ENCODE measurements around the gene FRMD3.

The FRMD3 gene

DNA sequence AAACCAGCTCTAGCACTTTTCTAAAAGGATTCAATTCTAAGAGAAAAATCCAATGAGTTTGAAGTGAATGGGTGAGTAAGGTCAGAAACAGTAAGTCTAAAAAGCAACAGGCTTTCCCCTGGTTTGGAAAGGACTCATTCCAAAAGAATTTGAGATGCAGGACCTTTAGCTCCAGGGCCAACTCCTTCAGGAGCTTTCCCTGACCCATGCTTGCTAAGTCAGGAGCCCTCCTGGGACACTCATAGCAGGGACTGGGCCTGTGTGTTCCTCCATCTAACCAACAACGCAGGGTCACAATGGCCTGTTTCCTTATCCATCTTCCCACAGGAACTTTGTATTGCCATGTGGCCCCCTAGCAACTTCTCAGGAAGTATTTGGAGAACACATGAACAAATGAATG, 198.8 kb downstream of the FRMD3 start:
- H3K27me3 ChIP-seq (replicated peaks; ENCODE audit: control insufficient read depth, insufficient read depth, low read length), result no peaks in the 10 kb centered on the region
- DNase-seq (ENCODE audit: extremely low read depth, insufficient read length), result no peak
- no peak overlapping the region for H3K4me3 ChIP-seq (replicated peaks; ENCODE audit: low read depth, low read length)
- TF ChIP-seq, protein P1, sequence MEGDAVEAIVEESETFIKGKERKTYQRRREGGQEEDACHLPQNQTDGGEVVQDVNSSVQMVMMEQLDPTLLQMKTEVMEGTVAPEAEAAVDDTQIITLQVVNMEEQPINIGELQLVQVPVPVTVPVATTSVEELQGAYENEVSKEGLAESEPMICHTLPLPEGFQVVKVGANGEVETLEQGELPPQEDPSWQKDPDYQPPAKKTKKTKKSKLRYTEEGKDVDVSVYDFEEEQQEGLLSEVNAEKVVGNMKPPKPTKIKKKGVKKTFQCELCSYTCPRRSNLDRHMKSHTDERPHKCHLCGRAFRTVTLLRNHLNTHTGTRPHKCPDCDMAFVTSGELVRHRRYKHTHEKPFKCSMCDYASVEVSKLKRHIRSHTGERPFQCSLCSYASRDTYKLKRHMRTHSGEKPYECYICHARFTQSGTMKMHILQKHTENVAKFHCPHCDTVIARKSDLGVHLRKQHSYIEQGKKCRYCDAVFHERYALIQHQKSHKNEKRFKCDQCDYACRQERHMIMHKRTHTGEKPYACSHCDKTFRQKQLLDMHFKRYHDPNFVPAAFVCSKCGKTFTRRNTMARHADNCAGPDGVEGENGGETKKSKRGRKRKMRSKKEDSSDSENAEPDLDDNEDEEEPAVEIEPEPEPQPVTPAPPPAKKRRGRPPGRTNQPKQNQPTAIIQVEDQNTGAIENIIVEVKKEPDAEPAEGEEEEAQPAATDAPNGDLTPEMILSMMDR (IDR thresholded peaks at IDR 0.05; ENCODE audit: insufficient read depth, low read length, poor library complexity, severe bottlenecking), result no peak
- H3K36me3 ChIP-seq (ENCODE audit: control insufficient read depth, insufficient read depth, low read length), result no peaks in the 10 kb centered on the region

DNA sequence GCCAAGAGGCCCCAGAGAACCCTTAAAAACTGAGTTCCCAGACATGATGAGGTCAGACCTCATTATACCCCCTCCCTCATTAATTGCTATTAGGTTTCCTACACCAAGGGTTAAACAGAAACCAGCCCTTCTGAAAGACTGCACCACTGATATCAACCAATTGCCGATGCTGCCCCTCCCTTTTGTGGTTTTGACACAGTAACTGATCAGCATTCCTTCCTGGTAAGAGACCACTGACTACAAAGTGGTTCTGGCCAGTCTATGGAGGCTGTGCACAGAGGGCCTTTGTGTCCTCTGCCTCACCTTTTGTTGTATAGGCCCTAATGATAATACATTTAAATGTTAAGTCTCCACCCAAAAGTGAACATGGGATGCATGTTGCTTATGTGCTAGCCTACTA, 201.5 kb downstream of the FRMD3 start:
- Histone ChIP-seq H3K36me3 (ENCODE audit: control insufficient read depth, insufficient read depth, low read length) (no peaks in the 10 kb centered on the region), H3K27me3 (replicated peaks; ENCODE audit: control insufficient read depth, insufficient read depth, low read length) (no peaks in the 10 kb centered on the region; the same call in 1 of the 2 replicates), H3K4me3 (replicated peaks; ENCODE audit: low read depth, low read length) (no peak overlapping the region)
- TF ChIP-seq, protein P1 (IDR thresholded peaks at IDR 0.05; ENCODE audit: insufficient read depth, low read length, poor library complexity, severe bottlenecking), result no peak
- DNase-seq (ENCODE audit: extremely low read depth, insufficient read length), result no peak

DNA sequence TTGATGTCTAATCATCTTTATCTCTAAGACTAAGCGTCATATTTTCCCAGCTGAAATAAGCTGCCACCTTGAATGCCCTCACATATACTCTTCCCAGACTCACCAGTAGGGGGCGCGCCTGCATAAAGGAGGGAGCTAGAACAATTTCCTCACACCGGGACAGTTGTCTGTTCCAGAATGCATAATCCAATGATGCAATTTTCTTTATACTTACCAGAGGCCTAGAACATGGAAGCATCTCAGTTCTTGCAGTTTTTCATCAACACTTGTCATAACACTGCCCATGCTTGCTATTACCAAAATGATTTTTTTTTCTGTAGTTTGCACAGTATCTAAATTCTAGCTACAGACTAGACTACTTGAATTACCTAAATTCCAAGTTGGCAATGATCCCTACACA, 203.9 kb downstream of the FRMD3 start:
- TF ChIP-seq, protein P1 (IDR thresholded peaks at IDR 0.05; ENCODE audit: insufficient read depth, low read length, poor library complexity, severe bottlenecking), result peak; percentile 79
- H3K27me3 ChIP-seq (replicated peaks; ENCODE audit: control insufficient read depth, insufficient read depth, low read length), result no peaks in the 10 kb centered on the region; the same call in 1 of the 2 replicates
- DNase-seq (ENCODE audit: extremely low read depth, insufficient read length), result no peak
- H3K4me3 ChIP-seq (replicated peaks; ENCODE audit: low read depth, low read length), result no peak overlapping the region
- no peaks in the 10 kb centered on the region for H3K36me3 ChIP-seq (ENCODE audit: control insufficient read depth, insufficient read depth, low read length)

DNA sequence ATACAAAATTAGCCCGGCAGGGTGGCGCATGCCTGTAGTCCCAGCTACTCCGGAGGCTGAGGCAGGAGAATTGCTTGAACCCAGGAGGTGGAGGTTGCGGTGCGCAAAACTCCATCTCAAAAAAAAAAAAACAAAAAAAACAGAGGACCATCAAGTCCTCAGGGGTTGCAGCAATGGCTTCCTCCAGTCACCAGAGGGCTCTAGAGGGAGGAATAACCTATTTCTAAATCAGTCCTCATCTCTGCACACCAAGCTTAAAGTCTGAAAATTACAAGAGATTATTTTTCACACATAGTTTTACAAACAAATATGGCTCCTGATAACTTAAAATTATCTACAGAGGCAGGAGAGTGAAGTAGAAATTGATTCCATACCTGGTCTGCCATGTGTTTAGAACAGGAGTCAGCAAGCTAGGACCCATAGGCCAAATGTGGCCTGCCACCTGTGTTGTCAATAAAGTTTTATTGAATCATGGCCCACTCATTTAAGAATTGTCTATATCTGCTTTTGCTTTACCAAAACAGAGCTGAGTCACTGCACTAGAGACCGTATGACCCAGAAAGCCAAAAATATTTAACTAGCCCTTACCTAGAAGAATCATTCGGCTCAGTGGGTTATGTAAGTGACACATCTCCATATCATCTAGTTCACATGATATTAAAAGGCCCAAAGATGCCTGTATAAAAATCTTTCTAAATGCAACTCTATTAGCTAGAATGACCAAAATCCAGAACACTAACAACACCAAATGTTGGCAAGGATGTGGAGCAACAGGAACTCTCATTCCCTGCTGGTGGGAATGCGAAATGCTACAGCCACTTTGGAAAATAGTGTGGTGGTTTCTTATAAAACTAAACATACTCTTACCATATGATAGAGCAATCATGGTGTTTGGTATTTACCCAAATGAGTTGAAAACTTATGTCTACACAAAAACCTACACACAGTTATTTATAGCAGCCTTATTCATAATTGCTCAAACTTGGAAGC, 207.7 kb downstream of the FRMD3 start:
- DNase-seq (ENCODE audit: extremely low read depth, insufficient read length), result no peak

DNA sequence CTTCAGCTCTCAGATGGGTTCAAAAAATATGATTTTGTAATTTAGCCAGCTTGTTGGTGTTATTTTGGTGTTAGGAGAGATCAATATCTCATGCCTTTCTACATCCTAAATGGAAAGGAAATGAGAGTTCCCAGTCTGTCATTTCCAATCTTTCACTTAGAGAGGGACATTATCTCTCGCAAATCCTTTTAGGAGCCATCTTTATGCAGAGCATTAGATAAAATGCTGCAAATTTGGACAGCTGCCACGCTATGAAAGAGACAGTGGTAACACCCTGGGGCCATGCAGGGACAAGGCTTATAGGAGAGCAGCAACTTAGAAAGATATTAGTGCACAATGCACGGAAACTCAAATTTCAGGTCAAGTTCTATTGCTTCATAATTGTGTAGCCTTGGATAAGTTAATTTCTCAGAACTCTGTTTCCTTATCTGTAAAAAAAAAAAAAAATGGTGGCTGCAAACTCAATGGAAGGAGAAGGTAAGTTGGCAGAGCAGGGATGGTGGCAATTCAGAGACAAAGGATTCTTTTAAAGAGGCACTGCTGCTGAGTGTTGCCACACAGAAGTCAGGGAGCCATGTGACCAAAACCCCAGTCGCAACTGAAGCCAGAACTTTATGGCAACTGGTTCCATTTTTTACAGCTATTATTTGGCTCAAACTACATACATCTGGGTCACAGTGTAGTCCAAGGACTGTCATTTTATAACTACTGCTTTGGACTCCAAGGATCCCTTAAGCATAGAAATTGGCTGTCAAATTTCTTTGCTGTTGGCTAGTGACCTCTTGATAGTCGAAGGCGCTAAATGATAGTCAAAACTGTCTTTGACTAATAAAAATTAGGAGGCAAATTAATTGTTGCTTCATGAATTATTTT, 210.2 kb downstream of the FRMD3 start:
- TF ChIP-seq, protein P1 (IDR thresholded peaks at IDR 0.05; ENCODE audit: insufficient read depth, low read length, poor library complexity, severe bottlenecking), result no peak
- Histone ChIP-seq H3K27me3 (replicated peaks; ENCODE audit: control insufficient read depth, insufficient read depth, low read length) (no peaks in the 10 kb centered on the region; the same call in 1 of the 2 replicates), H3K36me3 (ENCODE audit: control insufficient read depth, insufficient read depth, low read length) (no peaks in the 10 kb centered on the region), H3K4me3 (replicated peaks; ENCODE audit: low read depth, low read length) (no peak overlapping the region)
- DNase-seq (ENCODE audit: extremely low read depth, insufficient read length), result no peak

More for the DNA sequence above, 207.7 kb downstream of the FRMD3 start:
- H3K36me3 ChIP-seq (ENCODE audit: control insufficient read depth, insufficient read depth, low read length), result no peaks in the 10 kb centered on the region
- H3K27me3 ChIP-seq (replicated peaks; ENCODE audit: control insufficient read depth, insufficient read depth, low read length), result no peaks in the 10 kb centered on the region; the same call in 1 of the 2 replicates
- no peak overlapping the region for H3K4me3 ChIP-seq (replicated peaks; ENCODE audit: low read depth, low read length)
- TF ChIP-seq, protein P1 (IDR thresholded peaks at IDR 0.05; ENCODE audit: insufficient read depth, low read length, poor library complexity, severe bottlenecking), result peak; percentile 32

Measured in GM06990 (cell line).